SK-N-MC (cell line): Measurements from ENCODE around the gene SPSB3.

Experiments used
- EZH2 ChIP-seq: fragments of 200-600 bp; sonication (generic); IDR thresholded peaks from one replicate; pipeline ENCODE4 v1.6.1; 2017; ENCODE audit warnings: antibody characterized with exemption
- FOXP2 ChIP-seq: optimal IDR thresholded peaks from 2 replicates; pipeline ENCODE3; 2011; ENCODE audit warnings: mild to moderate bottlenecking, moderate library complexity; ENCODE audit not compliant: insufficient read depth; ENCODE audit errors: extremely low read length, control extremely low read depth
- POLR2AphosphoS5 ChIP-seq: IDR thresholded peaks from 2 replicates; pipeline ENCODE4 v1.6.1; 2012; ENCODE audit warnings: mild to moderate bottlenecking, low read depth, low read length, borderline replicate concordance

DNA sequence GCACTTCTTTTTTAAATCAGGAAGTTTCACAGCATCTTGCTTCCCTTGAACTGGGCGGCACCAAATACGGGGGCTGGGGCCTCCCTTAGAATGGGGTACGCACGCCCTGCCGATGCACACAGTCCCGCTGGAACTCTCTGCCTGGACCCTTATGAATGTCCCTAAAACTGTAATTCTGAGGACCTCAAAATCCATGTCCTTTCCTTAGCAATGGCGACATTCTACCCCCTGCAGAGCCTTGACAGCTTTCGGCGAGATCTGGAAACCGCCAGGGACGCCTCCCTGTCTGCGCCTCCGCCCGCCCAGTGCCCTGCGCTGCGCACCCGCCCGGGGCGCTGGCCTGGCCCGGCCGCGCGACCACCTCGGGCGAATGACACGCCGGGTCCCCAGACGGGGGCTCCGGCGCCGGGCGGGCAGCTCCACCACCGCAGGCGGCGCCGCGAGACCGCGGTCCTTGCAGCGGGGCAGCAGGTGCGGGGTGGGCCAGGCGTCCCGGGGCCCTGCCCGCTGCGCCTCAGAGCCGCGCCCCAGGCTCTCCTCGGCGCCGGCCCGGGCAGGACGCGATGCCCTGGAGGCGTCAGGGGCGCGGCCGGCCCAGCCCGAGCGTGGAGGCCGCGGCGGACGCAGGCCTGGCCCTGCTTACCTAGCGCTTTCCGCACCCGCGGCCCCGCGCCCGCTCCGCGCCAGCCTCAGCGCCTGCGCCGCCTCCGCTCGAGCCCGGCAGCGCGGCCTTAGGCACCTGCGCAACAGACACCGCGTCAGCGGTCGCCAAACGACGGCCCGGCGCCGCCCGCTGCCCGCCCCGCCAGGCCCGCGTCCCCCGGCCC lies 43.7 kb upstream of the SPSB3 start:
- TF ChIP-seq POLR2AphosphoS5, result no peak
- TF ChIP-seq EZH2, result no peak
- TF ChIP-seq FOXP2, result no peak
